Dermis microvascular lymphatic vessel endothelial cell (primary cell): ENCODE results near the gene CYP2C9. TPM values are rescaled to one million over a fixed set of nuclear protein-coding genes. Genes with fewer than 3 reads are reported as not detected.
A peak's percentile ranks its signal among the peaks of the same experiment; 100 is the strongest.
"Not testable (repeated sequence)": the region's sequence is repeated elsewhere in the genome, so short reads cannot be mapped to it uniquely, and the experiment has no call there.

Source experiments
- DNase-seq, 2 donors: peaks; one replicate each; pipeline versions ENCODE4 v3.0.0 to v3.0.0-alpha.2; 2010; ENCODE audit warnings: low read depth in 2 of 2
- total RNA-seq: library from RNA; depleted of rRNA; stranded (reverse); fragments of >200 nt; gene quantifications from 2 replicates; pipeline ENCODE4 v1.2.1, GENCODE V29; 2014

Gene CYP2C9
- not detected in 2 replicates for total RNA-seq

- no peak for DNase-seq
These were observed at the start of gene CYP2C9 for GRCh38 chr10:94938383-94938782. Gene CYP2C9 (plus strand): TSS chr10:94938658. CDS start chr10:94938683, 25 bp downstream.

DNA sequence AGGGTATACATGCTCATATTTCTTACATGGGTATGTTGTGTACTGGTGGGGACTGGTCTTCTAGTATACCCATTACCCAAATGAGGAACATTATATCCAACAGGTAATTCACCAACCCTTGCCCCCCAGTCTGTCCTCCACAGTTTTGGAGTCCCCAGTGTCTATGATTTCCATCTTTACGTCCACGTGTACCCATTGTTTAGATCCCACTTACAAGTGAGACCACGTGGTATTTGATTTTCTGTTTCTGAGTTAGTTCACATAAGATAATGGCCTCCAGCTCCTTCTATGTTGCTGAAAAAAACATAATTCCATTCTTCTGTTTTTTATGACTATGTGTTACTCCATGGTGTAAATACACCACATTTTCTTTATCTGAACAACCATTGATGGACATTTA lies 49.3 kb upstream of the CYP2C9 start:
- no peak for DNase-seq

DNA sequence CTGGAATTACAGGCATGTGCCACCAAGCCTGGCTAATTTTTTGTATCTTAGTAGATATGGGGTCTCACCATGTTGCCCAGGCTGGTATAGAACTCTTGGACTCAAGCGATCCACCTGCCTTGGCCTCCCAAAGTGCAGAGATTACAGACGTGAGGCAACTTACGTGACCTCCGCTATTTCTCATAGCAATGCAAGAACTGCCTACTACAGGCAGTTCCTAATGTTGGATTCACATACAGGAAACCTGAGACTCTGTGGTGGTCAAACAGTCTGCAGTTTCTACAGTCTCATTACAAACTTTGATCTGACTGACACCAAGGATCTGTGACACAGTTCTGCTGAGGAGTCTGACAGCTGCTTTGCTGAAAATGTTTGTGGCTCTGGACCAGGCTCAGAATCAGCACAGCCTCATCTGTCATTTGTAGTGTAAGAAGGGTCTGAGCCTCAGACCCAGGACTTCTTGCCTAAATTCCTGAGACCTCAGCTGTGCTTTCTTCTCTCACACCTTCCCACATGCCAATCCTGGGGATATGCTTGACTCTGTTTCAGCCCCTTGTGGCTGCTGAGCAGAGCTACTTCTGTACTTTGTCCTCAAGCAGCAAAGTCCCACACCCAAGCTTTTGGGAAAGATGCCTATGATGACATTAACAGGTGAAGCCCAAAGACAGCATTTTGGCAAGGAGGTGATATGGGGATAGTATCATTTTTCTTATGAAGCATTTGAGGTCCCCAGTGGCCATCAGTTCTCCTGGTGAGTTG lies 48.0 kb upstream of the CYP2C9 start:
- no peak for DNase-seq

DNA sequence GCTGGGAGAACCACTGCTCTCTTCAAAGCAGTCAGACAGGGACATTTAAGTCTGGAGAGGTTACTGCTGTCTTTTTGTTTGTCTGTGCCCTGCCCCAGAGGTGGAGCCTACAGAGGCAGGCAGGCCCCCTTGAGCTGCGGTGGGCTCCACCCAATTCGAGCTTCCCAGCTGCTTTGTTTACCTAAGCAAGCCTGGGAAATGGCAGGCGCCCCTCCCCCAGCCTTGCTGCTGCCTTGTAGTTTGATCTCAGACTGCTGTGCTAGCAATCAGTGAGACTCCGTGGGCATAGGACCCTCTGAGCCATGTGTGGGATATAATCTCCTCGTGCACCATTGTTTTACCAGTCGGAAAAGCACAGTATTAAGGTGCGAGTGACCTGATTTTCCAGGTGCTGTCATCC lies 40.0 kb upstream of the CYP2C9 start:
- DNase-seq: not testable (repeated sequence)

DNA sequence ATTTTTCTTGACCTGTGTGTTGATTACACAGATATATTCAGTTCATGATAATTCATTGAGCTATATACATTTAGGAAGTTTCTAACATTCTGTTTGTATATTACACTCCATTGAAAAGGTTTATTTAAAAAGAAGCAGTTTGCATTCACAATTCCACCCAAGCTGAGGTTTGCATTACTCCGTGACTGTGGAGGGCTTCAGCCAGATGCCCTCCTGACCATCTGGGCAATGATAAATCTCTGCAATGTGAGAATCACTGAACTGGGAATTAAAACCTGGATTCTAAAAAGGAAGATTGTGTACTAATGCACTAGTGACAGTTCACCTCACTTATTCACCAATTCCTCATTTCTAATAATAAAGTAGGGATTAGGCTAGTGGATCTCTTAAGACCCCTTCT lies 36.4 kb upstream of the CYP2C9 start:
- no peak for DNase-seq

DNA sequence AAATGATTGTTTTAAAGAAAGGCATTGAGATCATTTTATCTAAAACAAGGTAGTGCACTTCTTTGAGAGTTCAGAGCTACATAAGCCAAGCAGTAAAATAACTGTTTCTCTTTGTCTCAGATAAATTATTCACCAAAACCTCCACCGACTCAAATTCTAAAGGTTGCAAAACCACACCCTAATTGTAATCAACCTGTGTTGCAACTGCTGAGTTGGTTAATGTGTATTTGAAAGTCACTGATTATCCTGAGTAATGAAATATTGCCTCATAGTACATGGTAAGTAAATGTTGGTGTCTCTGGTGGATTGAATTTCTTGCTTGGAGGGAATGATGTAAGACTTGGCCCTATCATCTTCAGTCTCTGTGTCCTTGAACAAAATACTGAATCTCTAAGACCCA lies 35.9 kb upstream of the CYP2C9 start:
- DNase-seq: no peak

- not testable (repeated sequence) for DNase-seq
These were observed 33.8 kb upstream of the CYP2C9 start for GRCh38 chr10:94904506-94905148.

DNA sequence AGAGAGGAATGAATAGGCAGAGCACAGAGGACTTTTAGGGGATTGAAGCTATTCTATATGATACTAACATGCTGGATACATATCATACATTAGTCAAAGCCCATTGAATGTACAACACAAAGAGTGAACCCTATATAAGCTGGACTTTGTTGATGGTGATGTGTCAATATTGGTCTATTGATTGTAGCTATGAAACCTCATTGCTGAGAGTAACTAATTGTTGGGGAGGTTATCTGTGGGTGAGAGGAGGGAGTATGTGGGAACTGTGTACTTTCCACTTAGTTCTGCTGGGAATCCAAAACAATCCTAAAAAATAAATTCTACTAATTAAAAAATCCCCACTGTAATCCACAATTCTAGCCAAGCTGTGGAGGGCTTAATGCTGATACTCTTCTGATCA lies 22.0 kb upstream of the CYP2C9 start:
- no peak for DNase-seq

- DNase-seq: no peak
These were observed 1.7 kb upstream of the CYP2C9 start for GRCh38 chr10:94936721-94937120.

DNA sequence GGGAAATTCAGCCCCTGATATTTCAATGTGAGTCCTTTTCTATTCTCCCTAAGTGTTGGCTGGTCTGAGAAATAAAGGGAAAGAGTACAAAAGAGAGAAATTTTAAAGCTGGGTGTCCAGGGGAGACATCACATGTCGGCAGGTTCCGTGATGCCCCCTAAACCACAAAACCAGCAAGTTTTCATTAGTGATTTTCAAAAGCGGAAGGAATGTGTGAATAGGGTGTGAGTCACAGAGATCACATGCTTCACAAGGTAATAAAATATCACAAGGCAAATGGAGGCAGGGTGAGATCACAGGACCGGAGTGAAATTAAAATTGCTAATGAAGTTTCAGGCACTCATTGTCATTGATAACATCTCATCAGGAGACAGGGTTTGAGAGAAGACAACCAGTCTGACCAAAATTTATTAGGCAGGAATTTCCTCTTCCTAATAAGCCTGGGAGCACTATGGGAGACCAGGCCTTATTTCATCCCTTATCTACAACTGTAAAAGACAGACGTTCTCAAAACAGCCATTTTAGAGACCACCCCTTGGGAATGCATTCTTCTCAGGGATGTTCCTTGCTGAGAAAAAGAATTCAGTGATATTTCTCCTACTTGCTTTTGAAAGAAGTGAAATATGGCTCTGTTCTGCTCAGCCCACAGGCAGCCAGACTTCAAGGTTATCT lies 5.1 kb downstream of the CYP2C9 start:
- not testable (repeated sequence) for DNase-seq

DNA sequence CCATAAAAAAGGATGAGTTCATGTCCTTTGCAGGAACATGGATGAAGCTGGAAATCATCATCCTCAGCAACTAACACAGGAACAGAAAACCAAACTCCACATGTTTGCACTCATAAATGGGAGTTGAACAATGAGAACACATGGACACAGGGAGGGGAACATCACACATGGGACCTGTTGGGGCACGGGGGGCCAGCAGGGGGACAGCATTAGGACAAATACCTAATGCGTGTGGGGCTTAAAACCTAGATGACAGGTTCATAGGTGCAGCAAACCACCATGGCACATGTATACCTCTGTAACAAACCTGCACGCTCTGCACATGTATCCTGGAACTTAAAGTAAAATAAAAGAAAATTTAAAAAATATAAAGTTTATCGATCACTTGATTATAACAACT lies 7.7 kb downstream of the CYP2C9 start:
- DNase-seq: not testable (repeated sequence)

DNA sequence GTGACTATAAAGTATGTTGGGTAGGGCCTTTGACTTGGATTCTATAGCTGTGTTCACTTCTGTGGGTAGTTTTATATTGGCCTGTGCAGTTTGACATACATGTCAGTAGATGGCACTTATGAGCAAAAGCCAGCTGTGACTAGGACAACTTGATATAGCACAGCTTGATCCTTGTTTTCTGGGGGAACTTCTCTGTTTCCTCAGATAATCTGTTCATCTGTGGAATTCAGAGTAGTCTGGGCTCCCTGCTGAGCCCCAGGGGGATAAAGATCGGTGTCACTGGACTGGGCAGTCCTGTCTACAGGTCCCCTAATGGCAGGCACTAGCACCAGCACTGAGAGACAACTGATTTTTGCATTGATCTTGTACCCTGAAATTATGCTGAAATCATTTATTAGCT lies 25.4 kb downstream of the CYP2C9 start:
- DNase-seq: peak; percentile 5 to 38

GRCh38 chr10:94983555-94983954 lies 45.1 kb downstream of the CYP2C9 start:
- no peak for DNase-seq

DNA sequence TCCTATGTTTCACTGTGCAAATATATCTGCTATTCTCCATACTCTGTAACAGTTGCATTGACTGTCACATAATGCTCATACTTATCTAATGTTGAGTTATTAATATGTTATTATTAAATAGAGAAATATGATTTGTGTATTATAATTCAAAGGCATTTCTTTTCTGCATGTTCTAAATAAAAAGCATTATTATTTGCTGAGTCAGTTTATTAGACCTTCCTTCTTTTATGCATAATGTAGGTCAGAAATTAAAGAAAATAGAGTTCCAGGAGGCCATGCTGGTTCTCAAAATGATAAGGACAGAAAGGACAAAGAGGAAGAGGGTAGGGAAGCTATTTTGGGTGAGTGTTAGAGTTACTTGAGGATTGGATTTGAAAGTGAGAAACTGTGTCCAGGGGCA lies 50.7 kb downstream of the CYP2C9 start:
- DNase-seq: no peak

DNA sequence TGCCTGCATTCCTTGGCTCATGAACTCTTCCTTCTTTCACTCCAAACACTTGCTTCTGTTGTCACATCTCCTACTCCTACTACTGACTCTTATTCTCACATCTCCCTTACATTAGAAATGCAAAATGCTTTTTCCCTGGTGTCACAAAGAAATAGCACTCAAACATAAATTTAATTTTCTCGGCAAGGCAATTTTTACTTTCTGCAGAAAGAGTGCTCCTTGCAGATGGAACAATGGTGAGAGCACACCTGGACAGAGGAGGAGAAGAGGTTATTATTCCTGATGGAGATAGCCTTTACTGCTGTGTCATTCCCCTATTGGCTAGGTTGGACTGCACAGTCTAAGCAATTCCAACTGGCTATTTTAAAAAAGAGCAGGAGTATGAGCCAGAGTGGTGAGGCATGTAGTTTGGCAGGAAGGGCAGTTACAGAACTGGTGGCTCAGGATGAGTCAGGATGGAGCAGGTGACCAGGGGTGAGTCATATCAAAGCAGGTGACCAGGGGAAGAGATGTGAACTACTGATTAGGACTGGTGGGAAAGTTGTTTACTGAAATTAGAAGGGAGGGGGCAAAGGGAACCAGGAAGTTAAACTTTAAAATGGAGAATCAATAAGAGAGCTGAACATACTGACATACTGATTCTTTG lies 52.9 kb downstream of the CYP2C9 start:
- DNase-seq: no peak

GRCh38 chr10:94992811-94993210 lies 54.4 kb downstream of the CYP2C9 start:
- DNase-seq: no peak

GRCh38 chr10:94997741-94998174 lies 59.3 kb downstream of the CYP2C9 start:
- no peak for DNase-seq

- no peak for DNase-seq
These were observed 88.0 kb downstream of the CYP2C9 start for GRCh38 chr10:95026461-95026860.

DNA sequence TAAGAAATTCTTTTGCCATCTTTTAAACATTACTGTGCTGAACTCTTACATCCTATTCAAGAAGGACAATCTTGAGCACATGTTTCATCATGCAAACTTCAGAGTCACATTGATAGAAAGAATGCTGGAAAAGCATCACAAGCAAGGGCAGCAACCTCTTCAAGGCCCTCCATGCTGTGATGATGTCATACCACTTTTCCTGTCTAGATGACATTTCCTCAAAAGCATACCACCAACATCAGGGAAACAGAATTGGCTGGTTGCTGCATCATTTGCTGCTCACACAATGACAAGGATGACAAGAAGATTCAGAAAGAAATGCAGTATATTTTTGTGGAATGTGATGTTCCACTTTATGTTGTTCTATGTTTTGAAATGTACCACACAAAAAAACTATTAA lies 93.2 kb downstream of the CYP2C9 start:
- DNase-seq: no peak

- DNase-seq: no peak
These were observed 95.9 kb downstream of the CYP2C9 start for GRCh38 chr10:95034401-95034800.

GRCh38 chr10:95035332-95036295 lies 97.2 kb downstream of the CYP2C9 start:
- DNase-seq: no peak
